Panc1 (cell line): ENCODE results near the gene RAB4A. TPM values are rescaled to one million over a fixed set of nuclear protein-coding genes. Genes with fewer than 3 reads are reported as not detected.

Experiments
- ATAC-seq: fragments of 200-7000 bp; cut with Tn5 transposase; 2 replicates; pipeline ENCODE4 v1.9.1; 2020; ENCODE audit warnings: mild to moderate bottlenecking, moderate library complexity
- BruUV-seq: library from RNA; stranded (reverse); fragments of 400-500 nt; replicated peaks from 2 replicates; lab custom pipeline; 2021; lab: Mats Ljungman, UMichigan
- CTCF ChIA-PET: fragments of 300-600 bp; sonication (Branson Sonifier 250); formaldehyde crosslinking; loops from one replicate; lab custom pipeline; 2022; ENCODE audit warnings: antibody characterized with exemption; lab: Charles Lee
- POLR2A ChIA-PET: fragments of 300-600 bp; sonication (Branson Sonifier 250); formaldehyde crosslinking; loops from one replicate; lab custom pipeline; 2022; ENCODE audit warnings: antibody characterized with exemption; lab: Charles Lee
- DNase-seq: peaks from one replicate; pipeline ENCODE4 v3.0.0-alpha.2; 2010; ENCODE audit warnings: low read depth, low spot score
- H3K27ac ChIP-seq: 2 replicates; pipeline ENCODE4 v1.5.1; 2011; ENCODE audit warnings: mild to moderate bottlenecking, low read length, inconsistent platforms
- H3K27me3 ChIP-seq: fragments of 200-500 bp; sonication (Bioruptor generic); 2 replicates; pipeline ENCODE4 v1.6.0; 2014; ENCODE audit warnings: low read length, inconsistent platforms; ENCODE audit not compliant: control insufficient read depth, insufficient read depth
- H3K36me3 ChIP-seq: fragments of 200-500 bp; sonication (Bioruptor generic); 2 replicates; pipeline ENCODE4 v1.5.1; 2014; ENCODE audit warnings: inconsistent platforms, mild to moderate bottlenecking, low read length, moderate library complexity; ENCODE audit not compliant: control insufficient read depth, insufficient read depth
- H3K4me1 ChIP-seq: 2 replicates; pipeline ENCODE4 v1.5.1; 2011; ENCODE audit warnings: inconsistent platforms, mild to moderate bottlenecking, low read length, moderate library complexity; ENCODE audit not compliant: control insufficient read depth, insufficient read depth
- H3K4me3 ChIP-seq, 2 experiments: 2 replicates each; pipeline ENCODE4 v1.5.1; 2011 to 2012; ENCODE audit warnings: low read depth in 2 of 2, low read length in 2 of 2, mild to moderate bottlenecking in 2 of 2, inconsistent platforms in 1 of 2, moderate library complexity in 1 of 2
- H3K9me3 ChIP-seq: fragments of 200-500 bp; sonication (Bioruptor generic); 2 replicates; pipeline ENCODE4 v1.5.1; 2014; ENCODE audit warnings: low read depth, mild to moderate bottlenecking, inconsistent platforms, low read length, moderate library complexity; ENCODE audit not compliant: control insufficient read depth, insufficient read depth
- POLR2AphosphoS5 ChIP-seq: IDR thresholded peaks from 2 replicates; pipeline ENCODE4 v1.6.1; 2012; ENCODE audit warnings: mild to moderate bottlenecking, low read depth, low read length, moderate library complexity
- SIN3A ChIP-seq: IDR thresholded peaks from 2 replicates; pipeline ENCODE4 v1.6.1; 2012; ENCODE audit warnings: low read depth, mild to moderate bottlenecking, low read length, moderate library complexity, borderline replicate concordance; ENCODE audit not compliant: insufficient read depth
- TCF7L2 ChIP-seq: IDR thresholded peaks from 2 replicates; pipeline ENCODE4 v1.6.1; 2011; ENCODE audit warnings: mild to moderate bottlenecking, low read depth, low read length, inconsistent platforms
- in situ Hi-C: cut with HindIII; loops from 2 replicates; pipeline ENCODE4 v1.10.0; 2016; ENCODE audit warnings: low sequenced_read_pairs, low pct_unique_long_range_greater_than_20kb
- intact Hi-C: fragments of 100-400 bp; cut with micrococcal nuclease; formaldehyde crosslinking; loops from one replicate; pipeline ENCODE4 v1.10.0; 2022; ENCODE audit not compliant: unreplicated experiment
- total RNA-seq: library from RNA; stranded (reverse); gene quantifications from one replicate; pipeline ENCODE4 v1.2.1, GENCODE V29; 2021; ENCODE audit not compliant: unreplicated experiment
- TF ChIP-seq, protein P1 (sequence below), 2 experiments: IDR thresholded peaks; 2 replicates each; pipeline ENCODE4 v1.6.1; 2011 to 2012; ENCODE audit warnings: low read depth in 2 of 2, control low read depth in 1 of 2, low read length in 1 of 2, mild to moderate bottlenecking in 1 of 2, moderate library complexity in 1 of 2; ENCODE audit not compliant: insufficient read depth in 1 of 2
- TF ChIP-seq, protein P2 (sequence below): fragments of 450-650 bp; IDR thresholded peaks from 2 replicates; pipeline ENCODE4 v1.5.1; 2017; ENCODE audit warnings: mild to moderate bottlenecking

Gene RAB4A
- total RNA-seq, 1 experiment from 2014 or later: 73.0 TPM

DNA sequence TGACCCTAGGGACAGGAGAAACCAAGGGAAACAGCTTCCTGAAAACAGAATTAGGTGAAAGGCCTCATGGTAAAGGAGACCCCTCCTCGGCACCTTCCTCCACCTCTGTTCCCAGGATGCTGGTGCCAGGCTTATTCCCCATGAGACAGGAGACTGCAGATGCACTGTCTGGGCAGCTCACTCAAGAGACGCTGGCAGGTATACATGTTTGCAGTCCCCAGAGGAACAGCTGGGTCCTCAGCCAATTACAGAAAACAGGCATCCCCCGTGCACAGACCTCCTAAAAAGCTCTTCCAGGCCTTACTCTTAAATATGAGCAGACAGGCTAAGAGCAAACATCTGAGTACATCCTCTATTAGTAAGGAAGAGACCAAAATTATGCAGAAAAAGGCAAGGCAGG lies 65.4 kb downstream of the RAB4A start:
- in situ Hi-C loops: no loop called here
- ChIA-PET CTCF (interaction anchor here (0.6 kb wide), 1 partner anchor 25 kb away, joined by 11 read pairs; no protein-coding TSS in a partner anchor), POLR2A (no interaction called here)
- DNase-seq (no peak), ATAC-seq (no peak)
- Histone ChIP-seq H3K27ac (no peak overlapping the region), H3K27me3 (no peaks in the 10 kb centered on the region), H3K9me3 (peaks cover 8% of the 10 kb centered on the region; the same call in 1 of the 2 replicates), H3K4me3 (no peak overlapping the region), H3K4me1 (peaks cover 19% of the 10 kb centered on the region), H3K36me3 (no peaks in the 10 kb centered on the region)
- intact Hi-C loops: no loop called here
- BruUV-seq: no TSS peak
- TF ChIP-seq, protein P1, sequence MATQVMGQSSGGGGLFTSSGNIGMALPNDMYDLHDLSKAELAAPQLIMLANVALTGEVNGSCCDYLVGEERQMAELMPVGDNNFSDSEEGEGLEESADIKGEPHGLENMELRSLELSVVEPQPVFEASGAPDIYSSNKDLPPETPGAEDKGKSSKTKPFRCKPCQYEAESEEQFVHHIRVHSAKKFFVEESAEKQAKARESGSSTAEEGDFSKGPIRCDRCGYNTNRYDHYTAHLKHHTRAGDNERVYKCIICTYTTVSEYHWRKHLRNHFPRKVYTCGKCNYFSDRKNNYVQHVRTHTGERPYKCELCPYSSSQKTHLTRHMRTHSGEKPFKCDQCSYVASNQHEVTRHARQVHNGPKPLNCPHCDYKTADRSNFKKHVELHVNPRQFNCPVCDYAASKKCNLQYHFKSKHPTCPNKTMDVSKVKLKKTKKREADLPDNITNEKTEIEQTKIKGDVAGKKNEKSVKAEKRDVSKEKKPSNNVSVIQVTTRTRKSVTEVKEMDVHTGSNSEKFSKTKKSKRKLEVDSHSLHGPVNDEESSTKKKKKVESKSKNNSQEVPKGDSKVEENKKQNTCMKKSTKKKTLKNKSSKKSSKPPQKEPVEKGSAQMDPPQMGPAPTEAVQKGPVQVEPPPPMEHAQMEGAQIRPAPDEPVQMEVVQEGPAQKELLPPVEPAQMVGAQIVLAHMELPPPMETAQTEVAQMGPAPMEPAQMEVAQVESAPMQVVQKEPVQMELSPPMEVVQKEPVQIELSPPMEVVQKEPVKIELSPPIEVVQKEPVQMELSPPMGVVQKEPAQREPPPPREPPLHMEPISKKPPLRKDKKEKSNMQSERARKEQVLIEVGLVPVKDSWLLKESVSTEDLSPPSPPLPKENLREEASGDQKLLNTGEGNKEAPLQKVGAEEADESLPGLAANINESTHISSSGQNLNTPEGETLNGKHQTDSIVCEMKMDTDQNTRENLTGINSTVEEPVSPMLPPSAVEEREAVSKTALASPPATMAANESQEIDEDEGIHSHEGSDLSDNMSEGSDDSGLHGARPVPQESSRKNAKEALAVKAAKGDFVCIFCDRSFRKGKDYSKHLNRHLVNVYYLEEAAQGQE (IDR thresholded peaks at IDR 0.05; ENCODE audit: insufficient read depth in 1 of 2, low read depth in 2 of 2, low read length in 1 of 2): no peak

DNA sequence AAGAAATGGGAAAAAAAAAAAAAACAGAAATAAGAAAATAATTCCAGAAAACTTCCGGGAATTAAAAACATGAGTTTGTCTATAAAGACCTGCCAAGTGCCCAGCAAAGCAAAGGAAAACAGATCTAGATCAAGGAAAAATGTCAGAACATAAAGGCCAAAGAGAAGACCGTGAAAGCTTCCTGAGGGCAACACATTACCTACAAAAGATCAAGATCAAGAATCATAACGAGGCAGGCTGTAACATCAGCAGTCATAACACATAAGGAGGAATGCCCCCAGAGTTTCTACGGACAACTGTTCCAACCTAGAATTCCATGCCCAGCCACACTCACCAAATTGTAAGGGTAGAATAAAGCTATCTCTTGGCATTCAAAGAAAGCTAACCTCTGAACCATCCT lies 68.2 kb downstream of the RAB4A start:
- no TSS peak for BruUV-seq
- intact Hi-C loops: no loop called here
- Histone ChIP-seq H3K27ac (no peak overlapping the region), H3K4me3 (no peak overlapping the region), H3K27me3 (no peaks in the 10 kb centered on the region), H3K36me3 (no peaks in the 10 kb centered on the region), H3K4me1 (peaks cover 24% of the 10 kb centered on the region), H3K9me3 (peaks cover 6% of the 10 kb centered on the region; the same call in 1 of the 2 replicates)
- ATAC-seq (no peak), DNase-seq (no peak)
- in situ Hi-C loops: no loop called here
- TF ChIP-seq TCF7L2: no peak
- TF ChIP-seq SIN3A: no peak
- ChIA-PET CTCF (no interaction called here), POLR2A (no interaction called here)

DNA sequence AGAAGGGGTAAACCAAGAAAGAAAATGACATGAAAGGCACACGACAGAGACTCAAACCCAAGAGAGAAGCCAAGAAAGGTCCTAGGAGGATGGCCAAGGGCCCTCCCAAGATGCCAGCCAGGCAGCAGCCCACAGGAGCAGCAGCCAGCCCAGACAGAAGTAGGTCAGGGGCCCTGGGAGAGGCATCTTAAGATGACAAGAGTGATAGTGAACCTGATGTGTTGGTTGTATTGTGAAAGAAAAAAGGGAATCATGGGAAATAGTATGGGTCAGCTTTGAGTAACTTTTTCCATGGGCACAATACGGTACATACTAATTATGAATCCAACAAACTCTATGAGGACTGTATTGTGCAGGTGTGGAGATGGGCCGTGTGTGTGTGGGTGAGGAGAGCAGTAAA lies 68.6 kb downstream of the RAB4A start:
- in situ Hi-C loops (no loop called here), intact Hi-C loops (no loop called here)
- ChIA-PET CTCF (no interaction called here), POLR2A (no interaction called here)
- peaks cover 24% of the 10 kb centered on the region for H3K4me1 ChIP-seq
- no TSS peak for BruUV-seq
- H3K4me3 ChIP-seq: no peak overlapping the region
- TF ChIP-seq, protein P2, sequence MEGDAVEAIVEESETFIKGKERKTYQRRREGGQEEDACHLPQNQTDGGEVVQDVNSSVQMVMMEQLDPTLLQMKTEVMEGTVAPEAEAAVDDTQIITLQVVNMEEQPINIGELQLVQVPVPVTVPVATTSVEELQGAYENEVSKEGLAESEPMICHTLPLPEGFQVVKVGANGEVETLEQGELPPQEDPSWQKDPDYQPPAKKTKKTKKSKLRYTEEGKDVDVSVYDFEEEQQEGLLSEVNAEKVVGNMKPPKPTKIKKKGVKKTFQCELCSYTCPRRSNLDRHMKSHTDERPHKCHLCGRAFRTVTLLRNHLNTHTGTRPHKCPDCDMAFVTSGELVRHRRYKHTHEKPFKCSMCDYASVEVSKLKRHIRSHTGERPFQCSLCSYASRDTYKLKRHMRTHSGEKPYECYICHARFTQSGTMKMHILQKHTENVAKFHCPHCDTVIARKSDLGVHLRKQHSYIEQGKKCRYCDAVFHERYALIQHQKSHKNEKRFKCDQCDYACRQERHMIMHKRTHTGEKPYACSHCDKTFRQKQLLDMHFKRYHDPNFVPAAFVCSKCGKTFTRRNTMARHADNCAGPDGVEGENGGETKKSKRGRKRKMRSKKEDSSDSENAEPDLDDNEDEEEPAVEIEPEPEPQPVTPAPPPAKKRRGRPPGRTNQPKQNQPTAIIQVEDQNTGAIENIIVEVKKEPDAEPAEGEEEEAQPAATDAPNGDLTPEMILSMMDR: no peak
- TF ChIP-seq TCF7L2 (no peak), SIN3A (no peak), POLR2AphosphoS5 (no peak)
- TF ChIP-seq, protein P1 (IDR thresholded peaks at IDR 0.05; ENCODE audit: insufficient read depth in 1 of 2, low read depth in 2 of 2, low read length in 1 of 2): no peak
- DNase-seq (no peak), ATAC-seq (no peak)
- H3K36me3 ChIP-seq: no peaks in the 10 kb centered on the region
- no peak overlapping the region for H3K27ac ChIP-seq
- H3K9me3 ChIP-seq: peaks cover 2% of the 10 kb centered on the region; the same call in 1 of the 2 replicates
- no peaks in the 10 kb centered on the region for H3K27me3 ChIP-seq
